KG1 (cell line): ENCODE data around the gene CCDC30.

Source experiments
- DNase-seq: peaks from one replicate; lab custom pipeline; 2025; lab: John Stamatoyannopoulos, UW

CCDC30 gene

GRCh38 chr1:42692461-42692860 lies 229.4 kb downstream of the CCDC30 start:
- no peak for DNase-seq

GRCh38 chr1:42692911-42693310 lies 229.8 kb downstream of the CCDC30 start:
- no peak for DNase-seq

GRCh38 chr1:42698081-42698813 lies 235.2 kb downstream of the CCDC30 start:
- no peak for DNase-seq

DNA sequence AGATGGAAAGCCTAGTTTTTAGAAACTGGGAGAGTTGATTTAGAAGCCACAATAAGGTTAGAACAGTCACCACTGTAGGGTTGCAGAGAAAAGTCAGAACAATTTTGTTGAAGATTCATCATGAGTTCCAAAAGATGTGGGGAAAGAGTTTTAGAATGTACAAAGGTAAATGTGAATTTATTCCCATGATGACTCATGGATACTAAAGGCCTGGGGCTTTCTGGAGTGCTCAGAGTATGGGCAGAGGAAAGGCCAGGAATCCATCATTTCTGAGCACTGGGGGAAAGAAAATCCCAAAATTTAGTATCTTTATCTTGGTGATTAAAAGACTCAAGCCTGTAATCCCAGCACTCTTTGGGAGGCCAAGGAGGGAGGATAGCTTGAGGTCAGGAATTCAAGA lies 236.9 kb downstream of the CCDC30 start:
- no peak for DNase-seq

DNA sequence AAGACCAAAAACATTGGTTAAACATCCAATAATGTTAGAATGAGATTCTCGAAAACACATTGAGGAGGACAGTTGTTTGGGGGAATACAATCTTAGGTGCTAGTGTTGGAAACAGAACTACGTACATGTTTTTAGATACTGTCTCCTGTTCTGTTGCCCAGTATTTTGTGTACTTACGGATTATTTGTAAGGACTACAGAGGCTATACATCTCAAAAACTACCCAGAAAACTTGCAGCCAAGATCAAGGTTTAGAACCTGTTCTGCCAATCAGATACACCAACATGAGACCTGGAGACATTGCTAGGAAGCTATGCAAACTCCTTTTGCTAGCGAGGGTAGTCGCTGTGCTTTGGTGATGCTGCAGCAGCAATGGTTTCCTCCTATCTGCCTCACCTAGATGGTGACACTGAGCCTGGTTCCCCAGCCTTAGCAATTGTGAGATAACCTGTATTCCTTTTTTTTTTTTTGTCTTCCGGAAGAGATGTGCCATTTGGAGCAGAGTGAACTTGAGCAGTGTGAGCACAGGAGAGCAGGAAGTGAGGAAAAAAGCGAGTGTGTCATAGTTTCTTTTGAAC lies 240.9 kb downstream of the CCDC30 start:
- DNase-seq: no peak
